Measurements from ENCODE around the gene COL7A1. TPM values are rescaled to one million over a fixed set of nuclear protein-coding genes. Genes with fewer than 3 reads are reported as not detected.

COL7A1 gene
- polyA plus RNA-seq, 1 donor from 2014 or later: 45.3 TPM

DNA sequence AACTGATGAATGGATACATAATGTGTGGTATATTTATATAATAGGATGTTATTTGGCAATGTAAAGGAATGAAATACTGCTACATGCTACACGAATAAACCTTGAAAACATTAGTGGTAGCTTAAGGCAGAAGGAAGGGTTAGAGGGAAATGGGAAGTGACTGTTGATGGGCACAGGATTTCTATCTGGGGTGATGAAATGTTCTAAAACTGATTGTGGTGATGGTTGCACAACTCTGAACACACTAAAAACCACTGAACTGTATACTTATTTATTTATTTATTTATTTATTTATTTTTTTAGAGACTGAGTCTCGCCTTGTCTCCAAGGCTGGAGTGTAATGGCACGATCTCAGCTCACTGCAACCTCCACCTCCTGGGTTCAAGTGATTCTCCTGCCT, 66.4 kb downstream of the COL7A1 start:
- Histone ChIP-seq H3F3A (ENCODE audit: insufficient read depth, low read length, poor library complexity, severe bottlenecking) (no peaks in the 10 kb centered on the region), H3K27me3 (ENCODE audit: insufficient read depth, low read depth, low read length) (no peaks in the 10 kb centered on the region), H3K36me3 (ENCODE audit: insufficient read depth, low read length) (peaks cover 5% of the 10 kb centered on the region), H3K27ac (ENCODE audit: low read length) (no peak overlapping the region), H3K79me2 (replicated peaks; ENCODE audit: insufficient read depth, low read length) (no peaks in the 10 kb centered on the region), H3K4me2 (ENCODE audit: low read length) (no peak overlapping the region), H3K4me3 (ENCODE audit: low read length) (no peak overlapping the region), H4K20me1 (ENCODE audit: insufficient read depth) (no peaks in the 10 kb centered on the region), H2AFZ (ENCODE audit: low read depth, low read length) (no peak overlapping the region), H3K9me2 (ENCODE audit: insufficient read depth, low read length) (no peaks in the 10 kb centered on the region), H3K9me3 (ENCODE audit: low read length) (no peaks in the 10 kb centered on the region), H3K9ac (ENCODE audit: low read length) (no peak overlapping the region)
- TF ChIP-seq, protein P1, sequence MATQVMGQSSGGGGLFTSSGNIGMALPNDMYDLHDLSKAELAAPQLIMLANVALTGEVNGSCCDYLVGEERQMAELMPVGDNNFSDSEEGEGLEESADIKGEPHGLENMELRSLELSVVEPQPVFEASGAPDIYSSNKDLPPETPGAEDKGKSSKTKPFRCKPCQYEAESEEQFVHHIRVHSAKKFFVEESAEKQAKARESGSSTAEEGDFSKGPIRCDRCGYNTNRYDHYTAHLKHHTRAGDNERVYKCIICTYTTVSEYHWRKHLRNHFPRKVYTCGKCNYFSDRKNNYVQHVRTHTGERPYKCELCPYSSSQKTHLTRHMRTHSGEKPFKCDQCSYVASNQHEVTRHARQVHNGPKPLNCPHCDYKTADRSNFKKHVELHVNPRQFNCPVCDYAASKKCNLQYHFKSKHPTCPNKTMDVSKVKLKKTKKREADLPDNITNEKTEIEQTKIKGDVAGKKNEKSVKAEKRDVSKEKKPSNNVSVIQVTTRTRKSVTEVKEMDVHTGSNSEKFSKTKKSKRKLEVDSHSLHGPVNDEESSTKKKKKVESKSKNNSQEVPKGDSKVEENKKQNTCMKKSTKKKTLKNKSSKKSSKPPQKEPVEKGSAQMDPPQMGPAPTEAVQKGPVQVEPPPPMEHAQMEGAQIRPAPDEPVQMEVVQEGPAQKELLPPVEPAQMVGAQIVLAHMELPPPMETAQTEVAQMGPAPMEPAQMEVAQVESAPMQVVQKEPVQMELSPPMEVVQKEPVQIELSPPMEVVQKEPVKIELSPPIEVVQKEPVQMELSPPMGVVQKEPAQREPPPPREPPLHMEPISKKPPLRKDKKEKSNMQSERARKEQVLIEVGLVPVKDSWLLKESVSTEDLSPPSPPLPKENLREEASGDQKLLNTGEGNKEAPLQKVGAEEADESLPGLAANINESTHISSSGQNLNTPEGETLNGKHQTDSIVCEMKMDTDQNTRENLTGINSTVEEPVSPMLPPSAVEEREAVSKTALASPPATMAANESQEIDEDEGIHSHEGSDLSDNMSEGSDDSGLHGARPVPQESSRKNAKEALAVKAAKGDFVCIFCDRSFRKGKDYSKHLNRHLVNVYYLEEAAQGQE (IDR thresholded peaks at IDR 0.05; ENCODE audit: borderline replicate concordance): no peak

DNA sequence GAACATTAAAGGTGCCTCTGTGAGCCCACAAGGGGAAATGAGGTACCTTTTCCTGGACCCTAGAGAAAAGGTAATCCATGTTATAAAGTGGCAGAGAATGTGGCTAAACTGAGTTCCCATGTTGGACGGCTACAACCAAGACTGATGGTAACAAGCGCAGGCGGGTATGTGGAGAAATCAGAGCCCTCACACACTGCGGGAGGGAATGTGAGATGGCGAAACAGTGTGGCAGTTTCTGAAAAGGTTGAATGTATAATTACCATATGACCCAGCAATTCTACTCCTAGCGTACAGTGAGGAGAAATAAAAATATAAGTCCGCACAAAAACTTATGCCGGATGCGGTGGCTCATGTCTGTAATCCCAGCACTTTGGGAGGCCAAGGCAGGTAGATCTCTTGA, 67.1 kb downstream of the COL7A1 start:
- Histone ChIP-seq H3F3A (ENCODE audit: insufficient read depth, low read length, poor library complexity, severe bottlenecking) (no peaks in the 10 kb centered on the region), H3K4me3 (ENCODE audit: low read length) (no peak overlapping the region), H3K4me2 (ENCODE audit: low read length) (no peak overlapping the region), H3K36me3 (ENCODE audit: insufficient read depth, low read length) (peaks cover 5% of the 10 kb centered on the region), H4K20me1 (ENCODE audit: insufficient read depth) (no peaks in the 10 kb centered on the region), H3K27ac (ENCODE audit: low read length) (no peak overlapping the region), H3K79me2 (replicated peaks; ENCODE audit: insufficient read depth, low read length) (no peaks in the 10 kb centered on the region), H3K9me2 (ENCODE audit: insufficient read depth, low read length) (no peaks in the 10 kb centered on the region), H3K9ac (ENCODE audit: low read length) (no peak overlapping the region), H2AFZ (ENCODE audit: low read depth, low read length) (no peak overlapping the region), H3K9me3 (ENCODE audit: low read length) (no peaks in the 10 kb centered on the region), H3K27me3 (ENCODE audit: insufficient read depth, low read depth, low read length) (no peaks in the 10 kb centered on the region)
- TF ChIP-seq, protein P2, sequence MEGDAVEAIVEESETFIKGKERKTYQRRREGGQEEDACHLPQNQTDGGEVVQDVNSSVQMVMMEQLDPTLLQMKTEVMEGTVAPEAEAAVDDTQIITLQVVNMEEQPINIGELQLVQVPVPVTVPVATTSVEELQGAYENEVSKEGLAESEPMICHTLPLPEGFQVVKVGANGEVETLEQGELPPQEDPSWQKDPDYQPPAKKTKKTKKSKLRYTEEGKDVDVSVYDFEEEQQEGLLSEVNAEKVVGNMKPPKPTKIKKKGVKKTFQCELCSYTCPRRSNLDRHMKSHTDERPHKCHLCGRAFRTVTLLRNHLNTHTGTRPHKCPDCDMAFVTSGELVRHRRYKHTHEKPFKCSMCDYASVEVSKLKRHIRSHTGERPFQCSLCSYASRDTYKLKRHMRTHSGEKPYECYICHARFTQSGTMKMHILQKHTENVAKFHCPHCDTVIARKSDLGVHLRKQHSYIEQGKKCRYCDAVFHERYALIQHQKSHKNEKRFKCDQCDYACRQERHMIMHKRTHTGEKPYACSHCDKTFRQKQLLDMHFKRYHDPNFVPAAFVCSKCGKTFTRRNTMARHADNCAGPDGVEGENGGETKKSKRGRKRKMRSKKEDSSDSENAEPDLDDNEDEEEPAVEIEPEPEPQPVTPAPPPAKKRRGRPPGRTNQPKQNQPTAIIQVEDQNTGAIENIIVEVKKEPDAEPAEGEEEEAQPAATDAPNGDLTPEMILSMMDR (IDR thresholded peaks at IDR 0.05; ENCODE audit: poor library complexity, severe bottlenecking): no peak

DNA sequence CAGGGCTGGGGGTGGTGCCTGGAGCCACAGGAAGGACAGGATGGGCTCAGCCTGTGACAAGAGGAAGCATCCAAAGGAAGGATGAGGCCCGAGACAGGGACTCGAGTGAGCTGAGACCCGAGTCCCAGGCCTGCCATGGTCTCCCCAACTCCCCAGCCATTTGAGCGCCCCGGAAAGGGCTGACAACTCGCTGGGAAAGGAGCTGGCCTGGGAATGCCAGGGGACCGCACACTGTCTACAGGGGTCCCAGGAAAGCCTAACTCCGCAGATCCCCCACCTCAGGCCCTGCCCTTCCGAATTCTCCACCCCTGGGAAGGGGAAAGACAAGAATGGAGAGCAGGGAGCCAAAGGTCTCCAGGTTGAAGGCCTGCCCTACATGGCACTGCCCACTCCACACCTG, 70.2 kb downstream of the COL7A1 start:
- H2AFZ ChIP-seq (ENCODE audit: low read depth, low read length): no peak overlapping the region
- no peaks in the 10 kb centered on the region for H3K79me2 ChIP-seq (replicated peaks; ENCODE audit: insufficient read depth, low read length)
- no peaks in the 10 kb centered on the region for H3K9me2 ChIP-seq (ENCODE audit: insufficient read depth, low read length)
- no peaks in the 10 kb centered on the region for H3F3A ChIP-seq (ENCODE audit: insufficient read depth, low read length, poor library complexity, severe bottlenecking)
- no peaks in the 10 kb centered on the region for H4K20me1 ChIP-seq (ENCODE audit: insufficient read depth)
- H3K27me3 ChIP-seq (ENCODE audit: insufficient read depth, low read depth, low read length): no peaks in the 10 kb centered on the region
- H3K4me3 ChIP-seq (ENCODE audit: low read length): no peak overlapping the region
- no peak overlapping the region for H3K27ac ChIP-seq (ENCODE audit: low read length)
- no peaks in the 10 kb centered on the region for H3K9me3 ChIP-seq (ENCODE audit: low read length)
- H3K9ac ChIP-seq (ENCODE audit: low read length): no peak overlapping the region
- TF ChIP-seq POLR2AphosphoS5 (IDR thresholded peaks at IDR 0.05): no peak
- TF ChIP-seq, protein P2 (IDR thresholded peaks at IDR 0.05; ENCODE audit: poor library complexity, severe bottlenecking): no peak
- TF ChIP-seq SMC3 (conservative IDR thresholded peaks at IDR 0.05; ENCODE audit: poor library complexity): no peak
- TF ChIP-seq EP300 (conservative IDR thresholded peaks at IDR 0.05; ENCODE audit: poor library complexity, severe bottlenecking): no peak
- TF ChIP-seq RAD21 (conservative IDR thresholded peaks at IDR 0.05): no peak
- TF ChIP-seq, protein P1 (IDR thresholded peaks at IDR 0.05; ENCODE audit: borderline replicate concordance): no peak
- TF ChIP-seq EZH2 (IDR thresholded peaks at IDR 0.05; ENCODE audit: borderline replicate concordance, insufficient read depth, low read length, poor library complexity, severe bottlenecking): no peak
- no peak for TF ChIP-seq MXI1 (conservative IDR thresholded peaks at IDR 0.05; ENCODE audit: poor library complexity, severe bottlenecking)
- TF ChIP-seq TAF1 (IDR thresholded peaks at IDR 0.05; ENCODE audit: low read depth): no peak
- H3K4me2 ChIP-seq (ENCODE audit: low read length): no peak overlapping the region
- H3K36me3 ChIP-seq (ENCODE audit: insufficient read depth, low read length): no peaks in the 10 kb centered on the region

Data from neural cell (in vitro differentiated cells).